Parathyroid adenoma (tissue), 2 donors: Measurements from ENCODE around the gene ZNF33A.

Source experiments
- H2AFZ ChIP-seq: fragments of 300-600 bp; sonication (generic); one replicate; pipeline ENCODE4 v1.7.0; 2017; ENCODE audit warnings: antibody characterized with exemption, mild to moderate bottlenecking
- H3K27ac ChIP-seq: fragments of 300-600 bp; sonication (generic); one replicate; pipeline ENCODE4 v1.7.0; 2017
- H3K27me3 ChIP-seq: fragments of 300-600 bp; sonication (generic); one replicate; pipeline ENCODE4 v1.7.0; 2017; ENCODE audit warnings: low read length; ENCODE audit not compliant: control insufficient read depth, insufficient read depth
- H3K36me3 ChIP-seq: fragments of 300-600 bp; sonication (generic); one replicate; pipeline ENCODE4 v1.7.0; 2017; ENCODE audit warnings: low read length; ENCODE audit not compliant: control insufficient read depth, insufficient read depth
- H3K4me1 ChIP-seq: fragments of 300-600 bp; sonication (generic); one replicate; pipeline ENCODE4 v1.7.0; 2017; ENCODE audit warnings: control low read depth
- H3K4me2 ChIP-seq: fragments of 300-600 bp; sonication (generic); one replicate; pipeline ENCODE4 v1.7.0; 2017; ENCODE audit warnings: low read length
- H3K4me3 ChIP-seq: fragments of 300-600 bp; sonication (generic); one replicate; pipeline ENCODE4 v1.7.0; 2017; ENCODE audit warnings: low read depth, low read length
- H3K79me2 ChIP-seq: fragments of 300-600 bp; sonication (generic); one replicate; pipeline ENCODE4 v1.7.0; 2017; ENCODE audit warnings: control low read depth
- H3K9ac ChIP-seq: fragments of 300-600 bp; sonication (generic); one replicate; pipeline ENCODE4 v1.7.0; 2017; ENCODE audit warnings: mild to moderate bottlenecking
- H3K9me3 ChIP-seq: fragments of 300-600 bp; sonication (generic); one replicate; pipeline ENCODE4 v1.7.0; 2017; ENCODE audit warnings: low read length; ENCODE audit not compliant: control insufficient read depth
- TF ChIP-seq, protein P1 (sequence below): fragments of 300-600 bp; sonication (generic); IDR thresholded peaks from one replicate; pipeline ENCODE4 v1.7.0; 2017; ENCODE audit warnings: antibody characterized with exemption, mild to moderate bottlenecking
- donor health status: primary hyperparathyroidism.

Gene ZNF33A

DNA sequence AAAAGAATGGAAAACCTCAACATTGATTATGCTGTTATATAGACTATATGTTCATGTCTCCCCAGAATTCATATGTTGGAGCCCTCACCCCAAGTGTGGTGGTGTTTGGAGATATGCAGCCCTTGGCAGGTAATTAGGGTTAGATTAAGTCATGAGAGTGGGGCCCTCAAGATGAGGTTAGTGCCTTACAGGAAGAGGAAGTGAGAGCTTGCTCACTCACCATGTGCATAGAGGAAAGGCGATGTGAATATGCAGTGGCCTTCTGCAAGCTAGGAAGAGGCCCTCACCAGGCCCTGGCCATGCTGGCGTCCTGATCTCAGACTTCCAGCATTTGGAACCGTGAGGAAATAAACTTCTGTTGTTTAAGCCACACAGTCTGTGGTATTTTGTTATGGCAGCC is 14.8 kb downstream of the ZNF33A start:
- H3K9me3 ChIP-seq: no peaks in the 10 kb centered on the region
- no peaks in the 10 kb centered on the region for H3K79me2 ChIP-seq
- no peak overlapping the region for H3K27ac ChIP-seq
- no peak overlapping the region for H2AFZ ChIP-seq
- H3K4me2 ChIP-seq: no peak overlapping the region
- no peak overlapping the region for H3K4me3 ChIP-seq
- no peaks in the 10 kb centered on the region for H3K36me3 ChIP-seq
- TF ChIP-seq, protein P1, sequence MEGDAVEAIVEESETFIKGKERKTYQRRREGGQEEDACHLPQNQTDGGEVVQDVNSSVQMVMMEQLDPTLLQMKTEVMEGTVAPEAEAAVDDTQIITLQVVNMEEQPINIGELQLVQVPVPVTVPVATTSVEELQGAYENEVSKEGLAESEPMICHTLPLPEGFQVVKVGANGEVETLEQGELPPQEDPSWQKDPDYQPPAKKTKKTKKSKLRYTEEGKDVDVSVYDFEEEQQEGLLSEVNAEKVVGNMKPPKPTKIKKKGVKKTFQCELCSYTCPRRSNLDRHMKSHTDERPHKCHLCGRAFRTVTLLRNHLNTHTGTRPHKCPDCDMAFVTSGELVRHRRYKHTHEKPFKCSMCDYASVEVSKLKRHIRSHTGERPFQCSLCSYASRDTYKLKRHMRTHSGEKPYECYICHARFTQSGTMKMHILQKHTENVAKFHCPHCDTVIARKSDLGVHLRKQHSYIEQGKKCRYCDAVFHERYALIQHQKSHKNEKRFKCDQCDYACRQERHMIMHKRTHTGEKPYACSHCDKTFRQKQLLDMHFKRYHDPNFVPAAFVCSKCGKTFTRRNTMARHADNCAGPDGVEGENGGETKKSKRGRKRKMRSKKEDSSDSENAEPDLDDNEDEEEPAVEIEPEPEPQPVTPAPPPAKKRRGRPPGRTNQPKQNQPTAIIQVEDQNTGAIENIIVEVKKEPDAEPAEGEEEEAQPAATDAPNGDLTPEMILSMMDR: no peak
- H3K9ac ChIP-seq: no peak overlapping the region
- H3K27me3 ChIP-seq: no peaks in the 10 kb centered on the region
- H3K4me1 ChIP-seq: no peaks in the 10 kb centered on the region

DNA sequence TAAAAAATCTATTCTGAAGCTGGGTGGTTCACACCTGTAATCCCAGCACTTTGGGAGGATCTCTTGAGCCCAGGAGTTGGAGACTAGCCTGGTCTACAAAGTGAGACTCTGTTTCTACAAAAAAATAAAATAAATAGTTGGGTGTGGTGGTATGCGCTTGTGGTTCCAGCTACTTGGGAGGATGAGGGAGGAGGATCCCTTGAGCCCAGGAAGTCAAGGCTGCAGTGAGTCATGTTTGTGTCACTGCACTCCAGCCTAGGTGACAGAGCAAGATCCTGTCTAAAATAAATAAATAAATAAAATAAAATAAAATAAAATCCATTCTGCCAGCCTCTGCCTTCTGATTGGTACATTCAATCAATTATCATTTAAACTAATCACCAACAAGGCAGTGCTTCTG is 17.5 kb downstream of the ZNF33A start:
- Histone ChIP-seq H3K9me3 (no peaks in the 10 kb centered on the region), H3K4me2 (no peak overlapping the region), H3K4me1 (no peaks in the 10 kb centered on the region), H3K4me3 (no peak overlapping the region), H3K79me2 (no peaks in the 10 kb centered on the region), H3K9ac (no peak overlapping the region), H3K36me3 (no peaks in the 10 kb centered on the region), H3K27me3 (no peaks in the 10 kb centered on the region), H2AFZ (no peak overlapping the region), H3K27ac (no peak overlapping the region)
- TF ChIP-seq, protein P1: no peak

DNA sequence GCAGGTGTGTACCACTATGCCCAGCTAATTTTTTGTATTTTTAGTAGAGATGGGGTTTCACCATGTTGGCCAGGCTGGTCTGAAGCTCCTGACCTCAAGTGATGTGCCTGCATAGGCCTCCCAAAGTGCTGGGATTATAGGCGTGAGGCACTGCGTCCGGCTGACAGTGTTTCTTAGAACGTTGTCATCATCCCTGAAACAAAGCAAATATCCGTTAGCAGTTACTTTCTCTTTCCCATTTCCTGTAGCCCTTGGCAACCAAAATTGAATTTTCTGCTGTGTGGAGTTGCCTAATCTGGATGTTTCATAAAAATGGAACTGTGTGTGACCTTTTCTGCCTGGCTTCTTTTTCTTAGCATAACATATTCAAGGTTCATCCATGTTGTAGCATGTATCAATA is 22.4 kb downstream of the ZNF33A start:
- Histone ChIP-seq H3K27me3 (no peaks in the 10 kb centered on the region), H3K4me3 (no peak overlapping the region), H3K79me2 (no peaks in the 10 kb centered on the region), H3K27ac (peak overlapping the region; percentile 40), H2AFZ (no peak overlapping the region), H3K9ac (no peak overlapping the region), H3K9me3 (no peaks in the 10 kb centered on the region), H3K36me3 (no peaks in the 10 kb centered on the region), H3K4me1 (no peaks in the 10 kb centered on the region), H3K4me2 (no peak overlapping the region)
- TF ChIP-seq, protein P1: no peak

DNA sequence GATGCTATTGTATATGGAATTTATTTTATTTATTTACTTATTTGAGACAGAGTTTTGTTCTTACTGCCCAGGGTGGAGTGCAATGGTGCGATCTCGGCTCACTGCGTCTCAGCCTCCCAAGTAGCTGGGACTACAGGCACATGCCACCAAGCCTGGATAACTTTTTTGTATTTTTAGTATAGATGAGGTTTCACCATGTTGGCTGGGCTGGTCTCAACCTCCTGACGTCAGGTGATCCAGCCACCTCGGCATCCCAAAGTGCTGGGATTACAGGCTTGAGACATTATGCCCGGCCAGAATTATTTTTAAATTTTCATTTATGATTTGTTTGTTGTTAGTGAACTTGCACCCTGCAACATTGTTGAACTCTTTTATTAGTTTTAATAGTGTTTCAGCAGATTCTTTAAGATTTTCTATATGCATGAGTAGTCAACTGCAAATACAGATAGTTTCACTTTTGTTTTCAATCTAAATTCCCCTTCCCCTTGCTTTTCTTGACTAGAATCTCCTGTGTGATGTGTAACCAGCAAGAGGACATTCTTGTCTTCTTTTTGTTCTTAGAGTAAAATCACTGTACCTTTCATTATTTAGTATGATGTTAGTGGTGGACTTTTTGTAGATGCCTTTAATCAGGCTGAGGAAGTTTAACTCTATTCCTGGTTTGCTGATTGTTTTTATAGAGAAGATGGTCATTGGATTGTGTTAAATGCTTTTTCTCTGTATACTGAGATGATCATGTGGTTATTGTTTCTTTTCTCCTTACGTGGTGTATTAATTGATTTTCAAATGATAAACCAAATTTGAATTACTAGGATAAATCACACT is 27.8 kb downstream of the ZNF33A start:
- no peaks in the 10 kb centered on the region for H3K4me1 ChIP-seq
- no peak overlapping the region for H2AFZ ChIP-seq
- no peak overlapping the region for H3K4me2 ChIP-seq
- H3K36me3 ChIP-seq: no peaks in the 10 kb centered on the region
- no peak overlapping the region for H3K4me3 ChIP-seq
- TF ChIP-seq, protein P1: no peak
- H3K9ac ChIP-seq: no peak overlapping the region
- peaks cover 9% of the 10 kb centered on the region for H3K79me2 ChIP-seq
- no peaks in the 10 kb centered on the region for H3K9me3 ChIP-seq
- H3K27me3 ChIP-seq: no peaks in the 10 kb centered on the region
- no peak overlapping the region for H3K27ac ChIP-seq

DNA sequence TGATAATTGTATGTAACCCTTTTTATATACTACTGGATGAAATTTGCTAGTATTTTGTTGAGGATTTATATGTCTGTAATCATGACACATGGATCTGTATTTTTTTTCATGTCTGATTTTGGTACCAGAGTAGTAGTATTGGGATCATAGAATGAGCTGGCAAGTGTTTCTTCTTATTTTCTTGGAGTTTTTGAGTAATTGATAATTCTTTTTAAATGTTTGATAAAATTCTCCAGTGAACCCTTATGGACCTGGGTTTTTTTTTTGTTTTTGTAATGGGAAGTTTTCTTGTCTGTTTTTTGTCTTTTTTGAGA is 28.4 kb downstream of the ZNF33A start:
- no peak overlapping the region for H2AFZ ChIP-seq
- no peak overlapping the region for H3K4me2 ChIP-seq
- no peaks in the 10 kb centered on the region for H3K36me3 ChIP-seq
- no peak overlapping the region for H3K27ac ChIP-seq
- H3K4me3 ChIP-seq: no peak overlapping the region
- TF ChIP-seq, protein P1: no peak
- H3K4me1 ChIP-seq: no peaks in the 10 kb centered on the region
- H3K27me3 ChIP-seq: no peaks in the 10 kb centered on the region
- no peak overlapping the region for H3K9ac ChIP-seq
- H3K9me3 ChIP-seq: no peaks in the 10 kb centered on the region
- peaks cover 9% of the 10 kb centered on the region for H3K79me2 ChIP-seq
